HEK293 (cell line): ENCODE data around the gene TSC22D3.

Source experiments
- BCL11B ChIP-seq: fragments of 450-650 bp; formaldehyde crosslinking; IDR thresholded peaks from 2 replicates; pipeline ENCODE4 v1.5.1; 2016; ENCODE audit warnings: low read depth, missing biosample characterization, missing genetic modification characterization
- GLI2 ChIP-seq: fragments of 450-650 bp; formaldehyde crosslinking; IDR thresholded peaks from 2 replicates; pipeline ENCODE4; 2017; ENCODE audit warnings: missing biosample characterization, missing genetic modification characterization, low read depth, borderline replicate concordance
- HOXD13 ChIP-seq: sonication (generic); formaldehyde crosslinking; IDR thresholded peaks from 2 replicates; pipeline ENCODE4 v1.8.0; 2022; ENCODE audit warnings: missing genetic modification reagents, borderline replicate concordance
- INSM2 ChIP-seq: fragments of 450-650 bp; formaldehyde crosslinking; IDR thresholded peaks from 2 replicates; pipeline ENCODE4 v1.5.1; 2016; ENCODE audit warnings: missing biosample characterization, missing genetic modification characterization
- PBX3 ChIP-seq: sonication (generic); formaldehyde crosslinking; IDR thresholded peaks from 2 replicates; pipeline ENCODE4 v1.8.1; 2022; ENCODE audit warnings: mild to moderate bottlenecking, moderate library complexity, missing genetic modification reagents
- SALL2 ChIP-seq: fragments of 450-650 bp; formaldehyde crosslinking; IDR thresholded peaks from 2 replicates; pipeline ENCODE4 v1.5.0; 2017; ENCODE audit warnings: missing biosample characterization, mild to moderate bottlenecking, missing genetic modification characterization, borderline replicate concordance
- SP2 ChIP-seq: fragments of 450-650 bp; formaldehyde crosslinking; IDR thresholded peaks from 2 replicates; pipeline ENCODE4 v1.5.1; 2016; ENCODE audit warnings: missing biosample characterization, missing genetic modification characterization
- TSHZ1 ChIP-seq: fragments of 450-650 bp; formaldehyde crosslinking; IDR thresholded peaks from 2 replicates; pipeline ENCODE4 v1.5.1; 2016; ENCODE audit warnings: missing biosample characterization, missing genetic modification characterization, borderline replicate concordance
- YY1 ChIP-seq: fragments of 450-650 bp; formaldehyde crosslinking; IDR thresholded peaks from 2 replicates; pipeline ENCODE4 v1.5.1; 2018; ENCODE audit warnings: missing biosample characterization, missing genetic modification characterization
- ZBTB10 ChIP-seq: fragments of 450-650 bp; formaldehyde crosslinking; IDR thresholded peaks from 2 replicates; pipeline ENCODE4 v1.5.1; 2016; ENCODE audit warnings: missing biosample characterization, missing genetic modification characterization
- ZEB2 ChIP-seq: fragments of 450-650 bp; formaldehyde crosslinking; IDR thresholded peaks from 2 replicates; pipeline ENCODE4 v1.5.1; 2016; ENCODE audit warnings: missing biosample characterization, missing genetic modification characterization
- ZFP41 ChIP-seq: fragments of 450-650 bp; formaldehyde crosslinking; IDR thresholded peaks from 2 replicates; pipeline ENCODE4 v1.5.1; 2016; ENCODE audit warnings: missing biosample characterization, missing genetic modification characterization, borderline replicate concordance
- ZIC2 ChIP-seq: fragments of 450-650 bp; formaldehyde crosslinking; IDR thresholded peaks from 2 replicates; pipeline ENCODE4 v1.5.1; 2016; ENCODE audit warnings: missing biosample characterization, missing genetic modification characterization
- ZNF114 ChIP-seq: fragments of 450-650 bp; formaldehyde crosslinking; IDR thresholded peaks from 2 replicates; pipeline ENCODE4 v1.5.0; 2017; ENCODE audit warnings: missing biosample characterization, missing genetic modification characterization
- ZNF140 ChIP-seq: fragments of 450-650 bp; formaldehyde crosslinking; IDR thresholded peaks from 2 replicates; pipeline ENCODE4 v1.5.1; 2016; ENCODE audit warnings: missing biosample characterization, missing genetic modification characterization
- ZNF146 ChIP-seq: fragments of 450-650 bp; formaldehyde crosslinking; IDR thresholded peaks from 2 replicates; pipeline ENCODE4 v1.5.1; 2016; ENCODE audit warnings: missing biosample characterization, missing genetic modification characterization
- ZNF155 ChIP-seq: fragments of 450-650 bp; formaldehyde crosslinking; IDR thresholded peaks from 2 replicates; pipeline ENCODE4 v1.5.1; 2016; ENCODE audit warnings: missing biosample characterization, missing genetic modification characterization
- ZNF157 ChIP-seq: fragments of 450-650 bp; formaldehyde crosslinking; IDR thresholded peaks from 2 replicates; pipeline ENCODE4 v1.5.1; 2016; ENCODE audit warnings: missing biosample characterization, missing genetic modification characterization
- ZNF221 ChIP-seq: fragments of 450-650 bp; formaldehyde crosslinking; IDR thresholded peaks from 2 replicates; pipeline ENCODE4 v1.5.1; 2017; ENCODE audit warnings: missing biosample characterization, missing genetic modification characterization, borderline replicate concordance
- ZNF335 ChIP-seq: fragments of 450-650 bp; formaldehyde crosslinking; conservative IDR thresholded peaks from 2 replicates; pipeline ENCODE4 v1.5.1; 2016; ENCODE audit warnings: missing biosample characterization, missing genetic modification characterization
- ZNF404 ChIP-seq: fragments of 450-650 bp; formaldehyde crosslinking; IDR thresholded peaks from 2 replicates; pipeline ENCODE4 v1.5.1; 2017; ENCODE audit warnings: missing biosample characterization, missing genetic modification characterization
- ZNF48 ChIP-seq: fragments of 450-650 bp; formaldehyde crosslinking; IDR thresholded peaks from 2 replicates; pipeline ENCODE4 v1.5.1; 2016; ENCODE audit warnings: missing biosample characterization, missing genetic modification characterization
- ZNF521 ChIP-seq: fragments of 450-650 bp; formaldehyde crosslinking; IDR thresholded peaks from 2 replicates; pipeline ENCODE4 v1.5.1; 2017; ENCODE audit warnings: missing biosample characterization, mild to moderate bottlenecking, missing genetic modification characterization
- ZNF585B ChIP-seq: fragments of 450-650 bp; formaldehyde crosslinking; IDR thresholded peaks from 2 replicates; pipeline ENCODE4 v1.5.1; 2016; ENCODE audit warnings: missing biosample characterization, missing genetic modification characterization
- ZNF596 ChIP-seq: fragments of 450-650 bp; IDR thresholded peaks from 2 replicates; pipeline ENCODE4 v1.5.0; 2018; ENCODE audit warnings: missing biosample characterization, mild to moderate bottlenecking, missing genetic modification characterization, moderate library complexity
- ZNF621 ChIP-seq: fragments of 450-650 bp; formaldehyde crosslinking; IDR thresholded peaks from 2 replicates; pipeline ENCODE4 v1.5.1; 2017; ENCODE audit warnings: missing biosample characterization, missing genetic modification characterization
- ZNF645 ChIP-seq: fragments of 450-650 bp; formaldehyde crosslinking; IDR thresholded peaks from 2 replicates; pipeline ENCODE4; 2016; ENCODE audit warnings: missing biosample characterization, missing genetic modification characterization
- ZNF660 ChIP-seq: fragments of 450-650 bp; IDR thresholded peaks from 2 replicates; pipeline ENCODE4 v1.5.1; 2018; ENCODE audit warnings: missing biosample characterization, mild to moderate bottlenecking, missing genetic modification characterization
- ZNF777 ChIP-seq: fragments of 450-650 bp; formaldehyde crosslinking; IDR thresholded peaks from 2 replicates; pipeline ENCODE4 v1.5.1; 2017; ENCODE audit warnings: missing biosample characterization, missing genetic modification characterization, borderline replicate concordance
- ZNF792 ChIP-seq: fragments of 450-650 bp; formaldehyde crosslinking; IDR thresholded peaks from 2 replicates; pipeline ENCODE4 v1.5.1; 2016; ENCODE audit warnings: missing biosample characterization, missing genetic modification characterization
- ZSCAN23 ChIP-seq: fragments of 450-650 bp; formaldehyde crosslinking; IDR thresholded peaks from 2 replicates; pipeline ENCODE4 v1.5.1; 2016; ENCODE audit warnings: missing biosample characterization, missing genetic modification characterization

Gene TSC22D3

GRCh38 chrX:107712231-107713202 lies 63.1 kb downstream of the TSC22D3 start (continued):
- TF ChIP-seq SP2 (tag by site-specific recombination), result no peak
- TF ChIP-seq ZNF221 (tag by site-specific recombination), result no peak
- TF ChIP-seq ZNF645 (tag by site-specific recombination), result no peak
- no peak for TF ChIP-seq ZFP41 (tag by site-specific recombination)
- no peak for TF ChIP-seq ZNF792 (tag by site-specific recombination)
- TF ChIP-seq ZNF777, result no peak
- TF ChIP-seq YY1 (tag by site-specific recombination), result no peak
- TF ChIP-seq ZNF404 (tag by site-specific recombination), result no peak
- no peak for TF ChIP-seq ZNF335
- TF ChIP-seq HOXD13, result no peak
- TF ChIP-seq ZNF146 (tag by site-specific recombination), result no peak
- TF ChIP-seq PBX3, result no peak
- no peak for TF ChIP-seq ZSCAN23
- no peak for TF ChIP-seq SALL2 (tag by site-specific recombination)
- no peak for TF ChIP-seq ZNF140 (tag by site-specific recombination)
- no peak for TF ChIP-seq ZNF157 (tag by site-specific recombination)
- no peak for TF ChIP-seq ZIC2 (tag by site-specific recombination)
- TF ChIP-seq ZNF48, result no peak
- TF ChIP-seq ZBTB10 (tag by site-specific recombination), result no peak
- TF ChIP-seq ZNF114 (tag by site-specific recombination), result no peak
- no peak for TF ChIP-seq INSM2 (tag by site-specific recombination)
- TF ChIP-seq GLI2 (tag by site-specific recombination), result no peak
- peak; percentile 66 for TF ChIP-seq ZNF596 (tag by site-specific recombination)
- TF ChIP-seq ZEB2 (tag by site-specific recombination), result no peak
- TF ChIP-seq ZNF585B, result no peak
- no peak for TF ChIP-seq ZNF660
- TF ChIP-seq ZNF155 (tag by site-specific recombination), result no peak
- no peak for TF ChIP-seq ZNF621
- TF ChIP-seq ZNF521 (tag by site-specific recombination), result no peak
- TF ChIP-seq TSHZ1 (tag by site-specific recombination), result no peak
- no peak for TF ChIP-seq BCL11B (tag by site-specific recombination)
